KMS-11 (cell line): Measurements from ENCODE around the gene ST6GALNAC4.

Experiments used
- H2AFZ ChIP-seq: fragments of 200-600 bp; sonication (generic); 2 replicates; pipeline ENCODE4 v1.6.1; 2016; ENCODE audit warnings: antibody characterized with exemption, mixed run types, low read depth
- H3K27ac ChIP-seq: fragments of 200-600 bp; sonication (generic); 2 replicates; pipeline ENCODE4 v1.6.1; 2016; ENCODE audit warnings: mild to moderate bottlenecking, mixed run types
- H3K27me3 ChIP-seq: fragments of 200-600 bp; sonication (generic); 2 replicates; pipeline ENCODE4 v1.6.1; 2017; ENCODE audit warnings: mild to moderate bottlenecking, low read depth, mixed run types, moderate library complexity; ENCODE audit not compliant: insufficient read depth
- H3K36me3 ChIP-seq: fragments of 200-600 bp; sonication (generic); 2 replicates; pipeline ENCODE4 v1.6.1; 2017; ENCODE audit warnings: mild to moderate bottlenecking, mixed run types; ENCODE audit not compliant: insufficient read depth
- H3K4me1 ChIP-seq: fragments of 200-600 bp; sonication (generic); 2 replicates; pipeline ENCODE4 v1.6.1; 2016; ENCODE audit warnings: mild to moderate bottlenecking, low read depth, mixed run types; ENCODE audit not compliant: poor library complexity, severe bottlenecking
- H3K4me2 ChIP-seq: fragments of 200-600 bp; sonication (generic); 2 replicates; pipeline ENCODE4 v1.7.0; 2016; ENCODE audit warnings: mild to moderate bottlenecking, mixed run types
- H3K4me3 ChIP-seq: fragments of 200-600 bp; sonication (generic); IDR thresholded peaks from 2 replicates; pipeline ENCODE4 v1.6.1; 2017; ENCODE audit warnings: low read depth, low read length, mixed read lengths; ENCODE audit not compliant: insufficient read depth
- H3K79me2 ChIP-seq: fragments of 200-600 bp; sonication (generic); 2 replicates; pipeline ENCODE4 v1.6.1; 2016; ENCODE audit warnings: low read depth, mixed run types; ENCODE audit not compliant: insufficient read depth
- H3K9ac ChIP-seq: fragments of 200-600 bp; sonication (generic); 2 replicates; pipeline ENCODE4 v1.6.1; 2016; ENCODE audit warnings: mild to moderate bottlenecking, mixed run types
- H4K20me1 ChIP-seq: fragments of 200-600 bp; sonication (generic); 2 replicates; pipeline ENCODE4 v1.6.1; 2016; ENCODE audit warnings: mild to moderate bottlenecking, mixed run types; ENCODE audit not compliant: insufficient read depth
- CTCF ChIP-seq: fragments of 200-600 bp; sonication (generic); conservative IDR thresholded peaks from 2 replicates; pipeline ENCODE4 v1.6.1; 2017; ENCODE audit warnings: low read depth, mild to moderate bottlenecking, antibody characterized with exemption, low read length, moderate library complexity, mixed read lengths

Gene ST6GALNAC4

DNA sequence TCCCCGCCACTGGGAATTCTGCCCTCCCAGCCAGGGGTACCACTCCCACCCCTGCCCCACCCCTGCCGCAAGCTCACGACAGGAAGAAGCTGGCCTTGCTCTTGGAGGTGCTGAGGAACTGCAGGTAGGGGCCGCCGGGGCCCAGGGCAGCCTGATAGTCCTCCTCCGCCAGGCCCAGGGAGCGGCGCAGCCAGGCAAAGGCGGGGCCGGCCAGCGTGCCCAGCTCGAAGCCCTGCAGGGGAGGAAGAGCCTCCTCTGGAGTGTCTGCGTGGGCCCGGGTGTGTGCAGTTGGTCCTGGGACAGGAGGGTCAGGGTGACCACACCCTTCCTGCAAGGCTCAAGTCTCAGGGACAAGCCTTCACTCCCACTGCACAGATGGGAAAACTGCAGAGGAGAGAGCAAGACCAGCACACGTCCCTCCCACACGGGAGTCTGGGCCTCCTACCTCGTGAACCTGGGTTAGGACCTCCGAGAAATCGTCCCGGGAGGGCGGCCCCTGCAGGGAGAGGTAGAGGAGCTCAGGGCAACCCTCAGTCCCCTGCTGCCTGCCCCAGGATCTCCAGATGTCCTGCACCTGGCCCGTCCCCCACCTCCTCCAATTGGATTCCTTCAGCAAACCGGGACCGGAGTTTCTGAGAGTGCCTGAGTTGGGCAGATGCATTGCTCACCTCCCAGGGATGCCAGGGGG lies 11.3 kb upstream of the ST6GALNAC4 start:
- peak overlapping the region; percentile 20; the same call in 1 of the 2 replicates for H2AFZ ChIP-seq
- TF ChIP-seq CTCF: no peak
- peak overlapping the region; percentile 83 for H3K27ac ChIP-seq

GRCh38 chr9:127927201-127927987 lies 10.6 kb upstream of the ST6GALNAC4 start:
- no peaks in the 10 kb centered on the region for H4K20me1 ChIP-seq
- no peak overlapping the region for H3K4me3 ChIP-seq
- H3K27ac ChIP-seq: peak overlapping the region; percentile 83
- H3K79me2 ChIP-seq: no peaks in the 10 kb centered on the region
- no peaks in the 10 kb centered on the region for H3K27me3 ChIP-seq
- no peaks in the 10 kb centered on the region for H3K36me3 ChIP-seq
- peaks cover 52% of the 10 kb centered on the region for H3K4me1 ChIP-seq
- H2AFZ ChIP-seq: no peak overlapping the region
- peak overlapping the region; percentile 96 for H3K4me2 ChIP-seq
- peak overlapping the region; percentile 50 for H3K9ac ChIP-seq
- no peak for TF ChIP-seq CTCF

More for the DNA sequence above, 11.3 kb upstream of the ST6GALNAC4 start:
- Histone ChIP-seq H3K4me1 (peaks cover 53% of the 10 kb centered on the region), H3K79me2 (no peaks in the 10 kb centered on the region), H4K20me1 (no peaks in the 10 kb centered on the region), H3K4me3 (no peak overlapping the region), H3K27me3 (no peaks in the 10 kb centered on the region), H3K36me3 (no peaks in the 10 kb centered on the region), H3K9ac (peak overlapping the region; percentile 50), H3K4me2 (peak overlapping the region; percentile 96)

- no peaks in the 10 kb centered on the region for H3K36me3 ChIP-seq
- H3K4me1 ChIP-seq: peaks cover 48% of the 10 kb centered on the region
- no peaks in the 10 kb centered on the region for H4K20me1 ChIP-seq
- TF ChIP-seq CTCF: no peak
- H3K27me3 ChIP-seq: no peaks in the 10 kb centered on the region
- no peak overlapping the region for H3K4me3 ChIP-seq
- H3K79me2 ChIP-seq: no peaks in the 10 kb centered on the region
- H3K27ac ChIP-seq: no peak overlapping the region
- H2AFZ ChIP-seq: no peak overlapping the region
- H3K9ac ChIP-seq: no peak overlapping the region
- H3K4me2 ChIP-seq: no peak overlapping the region; the same call in 1 of the 2 replicates
Observed at GRCh38 chr9:127926906-127927200, 10.0 kb upstream of the ST6GALNAC4 start.

- H3K4me3 ChIP-seq: no peak overlapping the region
- no peak overlapping the region for H2AFZ ChIP-seq
- H3K79me2 ChIP-seq: no peaks in the 10 kb centered on the region
- TF ChIP-seq CTCF: no peak
- no peaks in the 10 kb centered on the region for H3K27me3 ChIP-seq
- no peaks in the 10 kb centered on the region for H4K20me1 ChIP-seq
- H3K4me2 ChIP-seq: no peak overlapping the region
- H3K27ac ChIP-seq: no peak overlapping the region; the same call in 1 of the 2 replicates
- H3K36me3 ChIP-seq: no peaks in the 10 kb centered on the region
- H3K4me1 ChIP-seq: peaks cover 48% of the 10 kb centered on the region
- H3K9ac ChIP-seq: no peak overlapping the region
Observed at GRCh38 chr9:127925959-127926905, 9.4 kb upstream of the ST6GALNAC4 start.
